Measurements from ENCODE around the gene DISC1. TPM values are rescaled to one million over a fixed set of nuclear protein-coding genes. Genes with fewer than 3 reads are reported as not detected.
"Not testable (repeated sequence)": the region's sequence is repeated elsewhere in the genome, so short reads cannot be mapped to it uniquely, and the experiment has no call there.

Gene DISC1
- polyA plus RNA-seq, 1 of the 3 experiments (the other 2 are of a cell fraction): 1.7 TPM

DNA sequence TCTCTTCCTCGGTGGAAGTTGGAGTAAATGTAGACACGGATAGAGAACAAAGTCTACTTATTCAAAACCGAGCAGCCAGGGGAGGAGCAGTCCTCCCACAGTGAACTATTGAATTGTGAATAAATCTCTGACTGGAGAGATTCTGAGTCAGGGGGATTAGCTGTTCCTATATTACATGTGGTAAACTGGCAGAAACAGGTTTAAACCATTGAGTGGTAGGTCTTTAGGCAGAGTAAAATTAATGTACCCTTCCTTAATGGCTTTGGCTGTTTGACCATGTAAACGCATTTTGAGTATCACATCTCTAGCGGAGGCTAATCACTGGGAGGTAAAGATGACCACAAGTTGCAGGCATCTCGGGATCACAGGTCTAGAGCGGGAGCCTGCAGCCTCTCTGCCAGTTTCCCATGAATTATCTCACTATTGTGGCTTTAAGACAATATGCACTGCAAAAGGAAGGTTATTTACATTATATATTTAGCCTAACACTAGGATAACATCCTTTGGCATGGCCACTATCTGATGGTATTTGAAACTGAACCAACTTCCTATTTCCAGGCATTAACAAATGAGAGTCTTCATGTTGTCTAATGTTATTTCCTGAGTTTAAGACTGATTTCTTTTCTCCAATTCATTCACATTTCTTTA, 7.9 kb upstream of the DISC1 start:
- ChIA-PET CTCF (no interaction called here), POLR2A (no interaction called here)
- no peak for DNase-seq
- Histone ChIP-seq H3K9me2 (no peaks in the 10 kb centered on the region), H3K4me2 (no peak overlapping the region), H3F3A (replicated peaks; ENCODE audit: insufficient read depth) (no peaks in the 10 kb centered on the region), H3K27ac (ENCODE audit: low read depth in 2 of 2, low read length in 1 of 2) (peak overlapping the region in 1 of 2 experiments; percentile 18; a peak in 1 of 4 replicates), H3K36me3 (replicated peaks in 1 of 2; ENCODE audit: control insufficient read depth in 1 of 2, insufficient read depth in 2 of 2, low read length in 1 of 2) (no peaks in the 10 kb centered on the region), H3K27me3 (ENCODE audit: insufficient read depth) (no peaks in the 10 kb centered on the region), H3K4me1 (ENCODE audit: control insufficient read depth in 1 of 2, insufficient read depth in 2 of 2, low read depth in 1 of 2, low read length in 1 of 2) (no peaks in the 10 kb centered on the region), H3K9me3 (no peaks in the 10 kb centered on the region), H2AFZ (ENCODE audit: low read depth) (no peak overlapping the region), H3K9ac (no peak overlapping the region), H3K4me3 (ENCODE audit: low read depth in 2 of 2, low read length in 1 of 2) (no peak overlapping the region), H3K79me2 (ENCODE audit: insufficient read depth) (no peaks in the 10 kb centered on the region), H4K20me1 (ENCODE audit: insufficient read depth) (no peaks in the 10 kb centered on the region)
- TF ChIP-seq RXRA (IDR thresholded peaks at IDR 0.05; ENCODE audit: borderline replicate concordance, low read depth): no peak
- no peak for TF ChIP-seq TCF12 (IDR thresholded peaks at IDR 0.05)
- TF ChIP-seq, protein P1, sequence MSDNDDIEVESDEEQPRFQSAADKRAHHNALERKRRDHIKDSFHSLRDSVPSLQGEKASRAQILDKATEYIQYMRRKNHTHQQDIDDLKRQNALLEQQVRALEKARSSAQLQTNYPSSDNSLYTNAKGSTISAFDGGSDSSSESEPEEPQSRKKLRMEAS (IDR thresholded peaks at IDR 0.05; ENCODE audit: low read depth): no peak
- no peak for TF ChIP-seq GATA2 (CRISPR knock-in tag; IDR thresholded peaks at IDR 0.05)
- no peak for TF ChIP-seq SIN3A (IDR thresholded peaks at IDR 0.05; ENCODE audit: borderline replicate concordance, low read depth, low read length)
- no peak for TF ChIP-seq YY1 (IDR thresholded peaks at IDR 0.05; ENCODE audit: low read depth)
- TF ChIP-seq POLR2AphosphoS5 (IDR thresholded peaks at IDR 0.05; ENCODE audit: low read depth, low read length): no peak
- TF ChIP-seq TEAD4 (IDR thresholded peaks at IDR 0.05; ENCODE audit: borderline replicate concordance, insufficient read depth): no peak
- TF ChIP-seq FOSL2 (IDR thresholded peaks at IDR 0.05; ENCODE audit: borderline replicate concordance, low read depth): no peak
- 61% methylated on average over 7 of the region's 7 CpGs for WGBS (ENCODE audit: low lambda C conversion rate)

DNA sequence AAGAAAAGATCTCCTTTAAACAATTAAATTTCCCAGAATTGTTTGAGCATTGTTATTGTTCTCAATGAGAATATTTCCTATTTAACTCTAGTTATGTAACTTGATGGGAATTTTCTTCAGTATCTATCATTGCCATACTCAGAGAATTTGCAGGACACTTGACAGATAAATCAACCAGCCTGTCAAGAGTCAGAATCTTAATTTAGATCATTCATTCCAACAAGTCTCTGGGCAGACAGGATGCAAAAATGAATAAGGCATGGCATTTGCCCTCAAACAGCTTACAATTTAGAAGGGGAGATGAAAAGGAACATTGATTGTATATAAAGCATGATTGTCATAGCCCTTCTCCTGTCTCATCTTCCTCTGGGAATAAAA, 7.3 kb upstream of the DISC1 start:
- POLR2A ChIA-PET: no interaction called here
- Histone ChIP-seq H3K4me2 (no peak overlapping the region), H4K20me1 (ENCODE audit: insufficient read depth) (no peaks in the 10 kb centered on the region), H3K27ac (ENCODE audit: low read depth in 2 of 2, low read length in 1 of 2) (peak overlapping the region in 1 of 2 experiments; percentile 18; a peak in 1 of 4 replicates), H3K9me2 (no peaks in the 10 kb centered on the region), H2AFZ (ENCODE audit: low read depth) (no peak overlapping the region), H3K27me3 (ENCODE audit: insufficient read depth) (no peaks in the 10 kb centered on the region), H3K9ac (no peak overlapping the region), H3K4me3 (ENCODE audit: low read depth in 2 of 2, low read length in 1 of 2) (no peak overlapping the region), H3K79me2 (ENCODE audit: insufficient read depth) (no peaks in the 10 kb centered on the region), H3K9me3 (no peaks in the 10 kb centered on the region), H3K4me1 (ENCODE audit: control insufficient read depth in 1 of 2, insufficient read depth in 2 of 2, low read depth in 1 of 2, low read length in 1 of 2) (no peaks in the 10 kb centered on the region), H3F3A (replicated peaks; ENCODE audit: insufficient read depth) (no peaks in the 10 kb centered on the region), H3K36me3 (replicated peaks in 1 of 2; ENCODE audit: control insufficient read depth in 1 of 2, insufficient read depth in 2 of 2, low read length in 1 of 2) (no peaks in the 10 kb centered on the region)
- DNase-seq: no peak
- TF ChIP-seq SIN3A (IDR thresholded peaks at IDR 0.05; ENCODE audit: borderline replicate concordance, low read depth, low read length) (no peak), TCF12 (IDR thresholded peaks at IDR 0.05) (no peak), MXI1 (IDR thresholded peaks at IDR 0.05; ENCODE audit: low read depth, low read length) (no peak), EP300 (IDR thresholded peaks at IDR 0.05; ENCODE audit: borderline replicate concordance in 1 of 2, low read depth in 1 of 2, low read length in 1 of 2) (no peak), GATA2 (CRISPR knock-in tag; IDR thresholded peaks at IDR 0.05) (no peak), NRF1 (IDR thresholded peaks at IDR 0.05; ENCODE audit: low read depth, low read length) (no peak), RXRA (IDR thresholded peaks at IDR 0.05; ENCODE audit: borderline replicate concordance, low read depth) (no peak), YY1 (IDR thresholded peaks at IDR 0.05; ENCODE audit: low read depth) (no peak), TEAD4 (IDR thresholded peaks at IDR 0.05; ENCODE audit: borderline replicate concordance, insufficient read depth) (no peak), TAF1 (IDR thresholded peaks at IDR 0.05; ENCODE audit: borderline replicate concordance, low read depth, low read length) (no peak)
- TF ChIP-seq, protein P2, sequence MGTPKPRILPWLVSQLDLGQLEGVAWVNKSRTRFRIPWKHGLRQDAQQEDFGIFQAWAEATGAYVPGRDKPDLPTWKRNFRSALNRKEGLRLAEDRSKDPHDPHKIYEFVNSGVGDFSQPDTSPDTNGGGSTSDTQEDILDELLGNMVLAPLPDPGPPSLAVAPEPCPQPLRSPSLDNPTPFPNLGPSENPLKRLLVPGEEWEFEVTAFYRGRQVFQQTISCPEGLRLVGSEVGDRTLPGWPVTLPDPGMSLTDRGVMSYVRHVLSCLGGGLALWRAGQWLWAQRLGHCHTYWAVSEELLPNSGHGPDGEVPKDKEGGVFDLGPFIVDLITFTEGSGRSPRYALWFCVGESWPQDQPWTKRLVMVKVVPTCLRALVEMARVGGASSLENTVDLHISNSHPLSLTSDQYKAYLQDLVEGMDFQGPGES (IDR thresholded peaks at IDR 0.05; ENCODE audit: low read depth, low read length): no peak
- TF ChIP-seq, protein P3, sequence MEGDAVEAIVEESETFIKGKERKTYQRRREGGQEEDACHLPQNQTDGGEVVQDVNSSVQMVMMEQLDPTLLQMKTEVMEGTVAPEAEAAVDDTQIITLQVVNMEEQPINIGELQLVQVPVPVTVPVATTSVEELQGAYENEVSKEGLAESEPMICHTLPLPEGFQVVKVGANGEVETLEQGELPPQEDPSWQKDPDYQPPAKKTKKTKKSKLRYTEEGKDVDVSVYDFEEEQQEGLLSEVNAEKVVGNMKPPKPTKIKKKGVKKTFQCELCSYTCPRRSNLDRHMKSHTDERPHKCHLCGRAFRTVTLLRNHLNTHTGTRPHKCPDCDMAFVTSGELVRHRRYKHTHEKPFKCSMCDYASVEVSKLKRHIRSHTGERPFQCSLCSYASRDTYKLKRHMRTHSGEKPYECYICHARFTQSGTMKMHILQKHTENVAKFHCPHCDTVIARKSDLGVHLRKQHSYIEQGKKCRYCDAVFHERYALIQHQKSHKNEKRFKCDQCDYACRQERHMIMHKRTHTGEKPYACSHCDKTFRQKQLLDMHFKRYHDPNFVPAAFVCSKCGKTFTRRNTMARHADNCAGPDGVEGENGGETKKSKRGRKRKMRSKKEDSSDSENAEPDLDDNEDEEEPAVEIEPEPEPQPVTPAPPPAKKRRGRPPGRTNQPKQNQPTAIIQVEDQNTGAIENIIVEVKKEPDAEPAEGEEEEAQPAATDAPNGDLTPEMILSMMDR (IDR thresholded peaks at IDR 0.05): no peak
- TF ChIP-seq, protein P1 (IDR thresholded peaks at IDR 0.05; ENCODE audit: low read depth): no peak
- CTCF ChIA-PET: no interaction called here

DNA sequence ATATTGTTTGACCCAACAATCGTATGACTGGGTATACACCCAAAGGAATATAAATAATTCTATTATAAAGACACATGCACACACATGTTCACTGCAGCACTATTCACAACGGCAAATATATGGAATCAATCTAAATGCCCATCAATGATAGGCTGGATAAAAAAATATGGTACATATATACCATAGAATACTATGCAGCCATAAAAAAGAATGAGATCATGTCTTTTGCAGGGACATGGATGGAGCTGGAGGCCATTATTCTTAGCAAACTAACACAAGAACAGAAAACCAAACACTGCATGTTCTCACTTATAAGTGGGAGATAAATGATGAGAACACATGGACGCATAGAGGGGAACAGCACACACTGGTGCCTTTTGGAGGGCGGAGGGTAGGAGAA, 1.5 kb upstream of the DISC1 start:
- 88% methylated on average over 4 of the region's 4 CpGs for WGBS (ENCODE audit: low lambda C conversion rate)
- H3K9me3 ChIP-seq; H3K27ac ChIP-seq (ENCODE audit: low read depth in 2 of 2, low read length in 1 of 2); H3K4me3 ChIP-seq (ENCODE audit: low read depth in 2 of 2, low read length in 1 of 2); H3K27me3 ChIP-seq (ENCODE audit: insufficient read depth); H3K9ac ChIP-seq; H3K4me2 ChIP-seq; H3K9me2 ChIP-seq; H4K20me1 ChIP-seq (ENCODE audit: insufficient read depth); H3F3A ChIP-seq (replicated peaks; ENCODE audit: insufficient read depth); DNase-seq; POLR2A ChIA-PET; H3K79me2 ChIP-seq (ENCODE audit: insufficient read depth); H2AFZ ChIP-seq (ENCODE audit: low read depth); H3K36me3 ChIP-seq (replicated peaks in 1 of 2; ENCODE audit: control insufficient read depth in 1 of 2, insufficient read depth in 2 of 2, low read length in 1 of 2): not testable (repeated sequence)
- CTCF ChIA-PET: interaction anchor here (1.0 kb wide), 1 partner anchor 268 kb away, joined by 3 read pairs; no protein-coding TSS in a partner anchor
- peaks cover 0 to 14% of the 10 kb centered on the region in 2 experiments; a peak in 1 of 4 replicates for H3K4me1 ChIP-seq (ENCODE audit: control insufficient read depth in 1 of 2, insufficient read depth in 2 of 2, low read depth in 1 of 2, low read length in 1 of 2)

Measured in SK-N-SH (cell line).